Measurements from ENCODE around the gene ENTPD7.

Gene ENTPD7

DNA sequence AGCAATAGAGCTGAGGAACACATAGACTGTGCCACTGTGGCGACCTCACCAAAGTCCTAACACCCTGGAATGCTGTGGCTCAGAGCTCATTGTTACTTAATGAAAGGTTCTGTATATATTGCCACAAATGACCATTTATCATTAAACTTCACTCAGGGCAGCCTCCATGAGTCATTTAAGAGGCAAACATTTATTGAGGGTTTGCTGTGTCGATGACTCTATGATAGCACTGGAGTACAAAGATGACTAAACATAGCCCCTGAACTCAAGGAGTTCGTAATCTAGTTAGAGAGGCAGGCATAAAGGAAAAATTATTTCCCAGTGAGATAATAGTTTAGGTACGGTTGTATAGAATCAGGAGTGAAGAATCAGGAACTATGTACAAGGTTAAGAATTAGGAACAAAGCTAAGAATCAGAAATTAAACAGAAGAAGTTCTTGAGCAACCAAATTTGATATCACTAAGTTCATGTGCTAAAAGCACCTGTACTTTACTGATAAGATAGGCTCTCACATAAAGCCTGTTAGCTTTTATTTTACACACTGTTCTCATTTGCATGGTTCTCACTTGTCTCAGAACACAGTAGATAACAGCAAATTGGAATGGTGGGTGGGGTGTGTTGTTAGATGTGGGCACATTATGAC, 7.9 kb downstream of the ENTPD7 start (continued):
- TF ChIP-seq ZBTB20 (tag by site-specific recombination; IDR thresholded peaks at IDR 0.05) (no peak), KLF8 (tag by site-specific recombination; IDR thresholded peaks at IDR 0.05) (no peak), ZNF473 (tag by site-specific recombination; IDR thresholded peaks at IDR 0.05) (no peak), HOXD13 (CRISPR knock-in tag; IDR thresholded peaks at IDR 0.05; ENCODE audit: borderline replicate concordance) (no peak), ZNF660 (tag by site-specific recombination; IDR thresholded peaks at IDR 0.05) (peak; percentile 73; the same call in 1 of the 2 replicates), ZFP37 (tag by site-specific recombination; IDR thresholded peaks at IDR 0.05) (no peak), BCL11A (tag by site-specific recombination; IDR thresholded peaks at IDR 0.05; ENCODE audit: low read depth) (no peak), ZBTB1 (tag by site-specific recombination; IDR thresholded peaks at IDR 0.05) (no peak), KLF16 (tag by site-specific recombination; IDR thresholded peaks at IDR 0.05) (no peak), ZIC2 (tag by site-specific recombination; IDR thresholded peaks at IDR 0.05) (no peak), ZNF768 (tag by site-specific recombination; IDR thresholded peaks at IDR 0.05) (no peak), YY2 (tag by site-specific recombination; IDR thresholded peaks at IDR 0.05) (no peak), ZNF10 (tag by site-specific recombination; IDR thresholded peaks at IDR 0.05) (no peak), ZNF777 (tag by site-specific recombination; IDR thresholded peaks at IDR 0.05; ENCODE audit: borderline replicate concordance) (no peak), KLF1 (tag by site-specific recombination; IDR thresholded peaks at IDR 0.05) (no peak), HOXA7 (CRISPR knock-in tag; IDR thresholded peaks at IDR 0.05; ENCODE audit: borderline replicate concordance) (no peak)
- TF ChIP-seq, protein P1, sequence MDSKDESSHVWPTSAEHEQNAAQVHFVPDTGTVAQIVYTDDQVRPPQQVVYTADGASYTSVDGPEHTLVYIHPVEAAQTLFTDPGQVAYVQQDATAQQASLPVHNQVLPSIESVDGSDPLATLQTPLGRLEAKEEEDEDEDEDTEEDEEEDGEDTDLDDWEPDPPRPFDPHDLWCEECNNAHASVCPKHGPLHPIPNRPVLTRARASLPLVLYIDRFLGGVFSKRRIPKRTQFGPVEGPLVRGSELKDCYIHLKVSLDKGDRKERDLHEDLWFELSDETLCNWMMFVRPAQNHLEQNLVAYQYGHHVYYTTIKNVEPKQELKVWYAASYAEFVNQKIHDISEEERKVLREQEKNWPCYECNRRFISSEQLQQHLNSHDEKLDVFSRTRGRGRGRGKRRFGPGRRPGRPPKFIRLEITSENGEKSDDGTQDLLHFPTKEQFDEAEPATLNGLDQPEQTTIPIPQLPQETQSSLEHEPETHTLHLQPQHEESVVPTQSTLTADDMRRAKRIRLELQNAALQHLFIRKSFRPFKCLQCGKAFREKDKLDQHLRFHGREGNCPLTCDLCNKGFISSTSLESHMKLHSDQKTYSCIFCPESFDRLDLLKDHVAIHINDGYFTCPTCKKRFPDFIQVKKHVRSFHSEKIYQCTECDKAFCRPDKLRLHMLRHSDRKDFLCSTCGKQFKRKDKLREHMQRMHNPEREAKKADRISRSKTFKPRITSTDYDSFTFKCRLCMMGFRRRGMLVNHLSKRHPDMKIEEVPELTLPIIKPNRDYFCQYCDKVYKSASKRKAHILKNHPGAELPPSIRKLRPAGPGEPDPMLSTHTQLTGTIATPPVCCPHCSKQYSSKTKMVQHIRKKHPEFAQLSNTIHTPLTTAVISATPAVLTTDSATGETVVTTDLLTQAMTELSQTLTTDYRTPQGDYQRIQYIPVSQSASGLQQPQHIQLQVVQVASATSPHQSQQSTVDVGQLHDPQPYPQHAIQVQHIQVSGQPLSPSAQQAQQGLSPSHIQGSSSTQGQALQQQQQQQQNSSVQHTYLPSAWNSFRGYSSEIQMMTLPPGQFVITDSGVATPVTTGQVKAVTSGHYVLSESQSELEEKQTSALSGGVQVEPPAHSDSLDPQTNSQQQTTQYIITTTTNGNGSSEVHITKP (tag by site-specific recombination; IDR thresholded peaks at IDR 0.05), result 0 out of 2 replicates have a peak, but pooled peaks have one; percentile 8
- TF ChIP-seq, protein P2, sequence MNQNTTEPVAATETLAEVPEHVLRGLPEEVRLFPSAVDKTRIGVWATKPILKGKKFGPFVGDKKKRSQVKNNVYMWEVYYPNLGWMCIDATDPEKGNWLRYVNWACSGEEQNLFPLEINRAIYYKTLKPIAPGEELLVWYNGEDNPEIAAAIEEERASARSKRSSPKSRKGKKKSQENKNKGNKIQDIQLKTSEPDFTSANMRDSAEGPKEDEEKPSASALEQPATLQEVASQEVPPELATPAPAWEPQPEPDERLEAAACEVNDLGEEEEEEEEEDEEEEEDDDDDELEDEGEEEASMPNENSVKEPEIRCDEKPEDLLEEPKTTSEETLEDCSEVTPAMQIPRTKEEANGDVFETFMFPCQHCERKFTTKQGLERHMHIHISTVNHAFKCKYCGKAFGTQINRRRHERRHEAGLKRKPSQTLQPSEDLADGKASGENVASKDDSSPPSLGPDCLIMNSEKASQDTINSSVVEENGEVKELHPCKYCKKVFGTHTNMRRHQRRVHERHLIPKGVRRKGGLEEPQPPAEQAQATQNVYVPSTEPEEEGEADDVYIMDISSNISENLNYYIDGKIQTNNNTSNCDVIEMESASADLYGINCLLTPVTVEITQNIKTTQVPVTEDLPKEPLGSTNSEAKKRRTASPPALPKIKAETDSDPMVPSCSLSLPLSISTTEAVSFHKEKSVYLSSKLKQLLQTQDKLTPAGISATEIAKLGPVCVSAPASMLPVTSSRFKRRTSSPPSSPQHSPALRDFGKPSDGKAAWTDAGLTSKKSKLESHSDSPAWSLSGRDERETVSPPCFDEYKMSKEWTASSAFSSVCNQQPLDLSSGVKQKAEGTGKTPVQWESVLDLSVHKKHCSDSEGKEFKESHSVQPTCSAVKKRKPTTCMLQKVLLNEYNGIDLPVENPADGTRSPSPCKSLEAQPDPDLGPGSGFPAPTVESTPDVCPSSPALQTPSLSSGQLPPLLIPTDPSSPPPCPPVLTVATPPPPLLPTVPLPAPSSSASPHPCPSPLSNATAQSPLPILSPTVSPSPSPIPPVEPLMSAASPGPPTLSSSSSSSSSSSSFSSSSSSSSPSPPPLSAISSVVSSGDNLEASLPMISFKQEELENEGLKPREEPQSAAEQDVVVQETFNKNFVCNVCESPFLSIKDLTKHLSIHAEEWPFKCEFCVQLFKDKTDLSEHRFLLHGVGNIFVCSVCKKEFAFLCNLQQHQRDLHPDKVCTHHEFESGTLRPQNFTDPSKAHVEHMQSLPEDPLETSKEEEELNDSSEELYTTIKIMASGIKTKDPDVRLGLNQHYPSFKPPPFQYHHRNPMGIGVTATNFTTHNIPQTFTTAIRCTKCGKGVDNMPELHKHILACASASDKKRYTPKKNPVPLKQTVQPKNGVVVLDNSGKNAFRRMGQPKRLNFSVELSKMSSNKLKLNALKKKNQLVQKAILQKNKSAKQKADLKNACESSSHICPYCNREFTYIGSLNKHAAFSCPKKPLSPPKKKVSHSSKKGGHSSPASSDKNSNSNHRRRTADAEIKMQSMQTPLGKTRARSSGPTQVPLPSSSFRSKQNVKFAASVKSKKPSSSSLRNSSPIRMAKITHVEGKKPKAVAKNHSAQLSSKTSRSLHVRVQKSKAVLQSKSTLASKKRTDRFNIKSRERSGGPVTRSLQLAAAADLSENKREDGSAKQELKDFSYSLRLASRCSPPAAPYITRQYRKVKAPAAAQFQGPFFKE (tag by site-specific recombination; IDR thresholded peaks at IDR 0.05; ENCODE audit: borderline replicate concordance), result no peak
- TF ChIP-seq, protein P3, sequence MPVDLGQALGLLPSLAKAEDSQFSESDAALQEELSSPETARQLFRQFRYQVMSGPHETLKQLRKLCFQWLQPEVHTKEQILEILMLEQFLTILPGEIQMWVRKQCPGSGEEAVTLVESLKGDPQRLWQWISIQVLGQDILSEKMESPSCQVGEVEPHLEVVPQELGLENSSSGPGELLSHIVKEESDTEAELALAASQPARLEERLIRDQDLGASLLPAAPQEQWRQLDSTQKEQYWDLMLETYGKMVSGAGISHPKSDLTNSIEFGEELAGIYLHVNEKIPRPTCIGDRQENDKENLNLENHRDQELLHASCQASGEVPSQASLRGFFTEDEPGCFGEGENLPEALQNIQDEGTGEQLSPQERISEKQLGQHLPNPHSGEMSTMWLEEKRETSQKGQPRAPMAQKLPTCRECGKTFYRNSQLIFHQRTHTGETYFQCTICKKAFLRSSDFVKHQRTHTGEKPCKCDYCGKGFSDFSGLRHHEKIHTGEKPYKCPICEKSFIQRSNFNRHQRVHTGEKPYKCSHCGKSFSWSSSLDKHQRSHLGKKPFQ (tag by site-specific recombination; IDR thresholded peaks at IDR 0.05), result no peak
- TF ChIP-seq, protein P4, sequence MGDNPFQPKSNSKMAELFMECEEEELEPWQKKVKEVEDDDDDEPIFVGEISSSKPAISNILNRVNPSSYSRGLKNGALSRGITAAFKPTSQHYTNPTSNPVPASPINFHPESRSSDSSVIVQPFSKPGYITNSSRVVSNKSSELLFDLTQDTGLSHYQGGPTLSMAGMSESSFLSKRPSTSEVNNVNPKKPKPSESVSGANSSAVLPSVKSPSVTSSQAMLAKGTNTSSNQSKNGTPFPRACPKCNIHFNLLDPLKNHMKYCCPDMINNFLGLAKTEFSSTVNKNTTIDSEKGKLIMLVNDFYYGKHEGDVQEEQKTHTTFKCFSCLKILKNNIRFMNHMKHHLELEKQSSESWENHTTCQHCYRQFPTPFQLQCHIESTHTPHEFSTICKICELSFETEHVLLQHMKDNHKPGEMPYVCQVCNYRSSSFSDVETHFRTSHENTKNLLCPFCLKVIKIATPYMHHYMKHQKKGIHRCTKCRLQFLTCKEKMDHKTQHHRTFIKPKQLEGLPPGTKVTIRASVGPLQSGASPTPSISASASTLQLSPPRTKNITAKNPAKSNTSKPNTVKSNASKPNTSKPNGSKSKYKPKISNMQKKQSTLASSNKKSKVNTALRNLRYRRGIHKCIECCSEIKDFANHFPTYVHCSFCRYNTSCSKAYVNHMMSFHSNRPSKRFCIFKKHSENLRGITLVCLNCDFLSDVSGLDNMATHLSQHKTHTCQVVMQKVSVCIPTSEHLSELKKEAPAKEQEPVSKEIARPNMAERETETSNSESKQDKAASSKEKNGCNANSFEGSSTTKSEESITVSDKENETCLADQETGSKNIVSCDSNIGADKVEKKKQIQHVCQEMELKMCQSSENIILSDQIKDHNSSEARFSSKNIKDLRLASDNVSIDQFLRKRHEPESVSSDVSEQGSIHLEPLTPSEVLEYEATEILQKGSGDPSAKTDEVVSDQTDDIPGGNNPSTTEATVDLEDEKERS (tag by site-specific recombination; IDR thresholded peaks at IDR 0.05), result no peak
- TF ChIP-seq, protein P5, sequence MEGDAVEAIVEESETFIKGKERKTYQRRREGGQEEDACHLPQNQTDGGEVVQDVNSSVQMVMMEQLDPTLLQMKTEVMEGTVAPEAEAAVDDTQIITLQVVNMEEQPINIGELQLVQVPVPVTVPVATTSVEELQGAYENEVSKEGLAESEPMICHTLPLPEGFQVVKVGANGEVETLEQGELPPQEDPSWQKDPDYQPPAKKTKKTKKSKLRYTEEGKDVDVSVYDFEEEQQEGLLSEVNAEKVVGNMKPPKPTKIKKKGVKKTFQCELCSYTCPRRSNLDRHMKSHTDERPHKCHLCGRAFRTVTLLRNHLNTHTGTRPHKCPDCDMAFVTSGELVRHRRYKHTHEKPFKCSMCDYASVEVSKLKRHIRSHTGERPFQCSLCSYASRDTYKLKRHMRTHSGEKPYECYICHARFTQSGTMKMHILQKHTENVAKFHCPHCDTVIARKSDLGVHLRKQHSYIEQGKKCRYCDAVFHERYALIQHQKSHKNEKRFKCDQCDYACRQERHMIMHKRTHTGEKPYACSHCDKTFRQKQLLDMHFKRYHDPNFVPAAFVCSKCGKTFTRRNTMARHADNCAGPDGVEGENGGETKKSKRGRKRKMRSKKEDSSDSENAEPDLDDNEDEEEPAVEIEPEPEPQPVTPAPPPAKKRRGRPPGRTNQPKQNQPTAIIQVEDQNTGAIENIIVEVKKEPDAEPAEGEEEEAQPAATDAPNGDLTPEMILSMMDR (tag by site-specific recombination; IDR thresholded peaks at IDR 0.05), result no peak
- TF ChIP-seq, protein P6, sequence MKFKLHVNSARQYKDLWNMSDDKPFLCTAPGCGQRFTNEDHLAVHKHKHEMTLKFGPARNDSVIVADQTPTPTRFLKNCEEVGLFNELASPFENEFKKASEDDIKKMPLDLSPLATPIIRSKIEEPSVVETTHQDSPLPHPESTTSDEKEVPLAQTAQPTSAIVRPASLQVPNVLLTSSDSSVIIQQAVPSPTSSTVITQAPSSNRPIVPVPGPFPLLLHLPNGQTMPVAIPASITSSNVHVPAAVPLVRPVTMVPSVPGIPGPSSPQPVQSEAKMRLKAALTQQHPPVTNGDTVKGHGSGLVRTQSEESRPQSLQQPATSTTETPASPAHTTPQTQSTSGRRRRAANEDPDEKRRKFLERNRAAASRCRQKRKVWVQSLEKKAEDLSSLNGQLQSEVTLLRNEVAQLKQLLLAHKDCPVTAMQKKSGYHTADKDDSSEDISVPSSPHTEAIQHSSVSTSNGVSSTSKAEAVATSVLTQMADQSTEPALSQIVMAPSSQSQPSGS (tag by site-specific recombination; IDR thresholded peaks at IDR 0.05; ENCODE audit: low read depth), result no peak

All from HEK293 (cell line).